Measurements from ENCODE around the gene CFAP141.

The CFAP141 gene

DNA sequence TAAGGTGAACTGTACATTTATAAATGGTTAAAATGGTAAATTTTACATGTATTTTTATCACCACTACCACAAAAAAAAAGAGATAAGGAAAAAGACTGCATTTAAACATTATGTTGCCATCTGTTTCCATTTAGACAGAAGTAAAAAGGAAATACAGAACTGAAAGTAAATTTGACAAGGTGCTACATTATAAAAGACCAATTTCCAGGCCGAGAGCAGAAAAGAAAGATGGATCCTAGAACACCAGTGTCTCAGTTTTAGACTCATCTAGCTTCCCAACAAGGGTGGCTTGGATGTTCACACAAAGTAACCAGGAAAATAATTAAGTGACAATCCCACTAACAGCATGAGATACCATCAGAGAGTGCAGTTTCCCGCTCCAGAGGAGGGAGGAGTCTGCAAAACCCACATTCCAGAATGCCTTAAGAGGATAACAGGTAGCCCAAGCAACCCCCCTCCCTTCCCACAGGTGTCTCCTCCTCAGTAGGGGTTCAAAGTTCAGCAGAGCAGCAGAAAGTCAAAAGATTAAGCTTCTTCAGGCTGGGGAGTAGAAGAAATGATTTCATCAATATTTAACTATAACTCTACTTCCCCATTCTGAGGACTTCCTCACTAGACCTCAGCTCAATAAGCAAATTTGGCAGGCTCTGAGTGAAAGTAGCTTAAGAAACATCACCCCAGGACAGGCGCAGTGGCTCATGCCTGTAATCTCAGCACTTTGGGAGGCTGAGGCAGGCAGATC, 26.0 kb downstream of the CFAP141 start:
- Histone ChIP-seq H3K4me1 (ENCODE audit: insufficient read depth, low read length, poor library complexity, severe bottlenecking) (peaks cover 56% of the 10 kb centered on the region), H3K9me3 (ENCODE audit: insufficient read depth, low read depth, low read length) (no peaks in the 10 kb centered on the region), H2AFZ (ENCODE audit: low read length) (no peak overlapping the region), H4K20me1 (ENCODE audit: insufficient read depth, low read length, poor library complexity, severe bottlenecking) (peaks cover 68% of the 10 kb centered on the region), H3K4me3 (ENCODE audit: low read length, poor library complexity, severe bottlenecking) (peak overlapping the region; percentile 97), H3K79me2 (ENCODE audit: insufficient read depth, low read length) (peaks cover 74% of the 10 kb centered on the region), H3K4me2 (ENCODE audit: low read depth, low read length, poor library complexity, severe bottlenecking) (peak overlapping the region; percentile 88), H3K9ac (ENCODE audit: low read depth, low read length, poor library complexity, severe bottlenecking) (peak overlapping the region; percentile 96), H3F3A (ENCODE audit: low read depth) (peaks cover 21% of the 10 kb centered on the region), H3K27me3 (ENCODE audit: insufficient read depth, low read length, poor library complexity, severe bottlenecking) (no peaks in the 10 kb centered on the region), H3K36me3 (ENCODE audit: insufficient read depth, low read length) (peaks cover 10% of the 10 kb centered on the region), H3K9me2 (replicated peaks; ENCODE audit: low read depth, low read length) (no peaks in the 10 kb centered on the region)
- TF ChIP-seq EZH2phosphoT487 (IDR thresholded peaks at IDR 0.05; ENCODE audit: borderline replicate concordance) (no peak), CTCF (conservative IDR thresholded peaks at IDR 0.05; ENCODE audit: low read length) (no peak)

DNA sequence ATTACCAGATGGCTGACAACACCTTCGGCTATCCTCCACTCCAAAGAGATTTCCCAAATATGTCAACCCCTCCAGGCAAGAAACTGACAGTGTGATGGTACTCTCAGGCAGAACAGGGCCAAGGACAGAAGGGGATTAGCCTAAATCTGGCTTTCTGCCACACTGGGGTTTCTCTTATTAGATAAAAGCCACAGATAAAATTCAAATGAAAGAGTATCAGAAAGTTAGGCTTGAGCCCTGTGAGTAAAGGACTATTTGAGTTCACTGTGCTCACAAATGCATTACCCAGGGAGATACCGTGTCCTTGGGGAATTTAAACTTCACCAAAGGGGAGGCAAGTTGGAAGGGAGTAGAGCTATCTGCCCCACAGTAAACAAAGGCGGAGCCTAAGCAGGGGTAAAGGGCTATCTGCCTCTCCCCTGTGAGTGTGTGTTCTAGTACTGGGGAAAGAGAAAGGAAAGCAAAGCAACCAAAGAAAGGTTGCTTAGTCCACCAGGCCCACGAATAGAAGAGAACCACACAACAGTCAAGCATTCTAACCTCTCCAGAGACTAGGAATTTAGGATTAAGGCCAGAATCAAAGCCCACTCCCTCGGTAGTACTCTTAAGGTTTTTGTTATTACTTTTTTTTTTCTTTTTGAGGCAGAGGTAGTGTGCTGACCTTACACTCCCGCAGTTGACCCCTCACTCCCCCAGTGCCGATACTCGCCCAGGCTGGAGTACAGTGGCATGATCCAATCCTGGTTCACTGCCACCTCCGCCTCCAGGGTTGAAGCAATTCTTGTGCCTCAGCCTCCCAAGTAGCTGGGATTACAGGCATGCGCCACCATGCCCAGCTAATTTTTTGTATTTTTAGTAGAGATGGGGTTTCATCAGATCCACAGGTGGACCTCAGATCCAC, 27.0 kb downstream of the CFAP141 start:
- Histone ChIP-seq H3K4me1 (ENCODE audit: insufficient read depth, low read length, poor library complexity, severe bottlenecking) (peaks cover 56% of the 10 kb centered on the region), H3K36me3 (ENCODE audit: insufficient read depth, low read length) (peaks cover 18% of the 10 kb centered on the region), H3K9me3 (ENCODE audit: insufficient read depth, low read depth, low read length) (no peaks in the 10 kb centered on the region), H4K20me1 (ENCODE audit: insufficient read depth, low read length, poor library complexity, severe bottlenecking) (peaks cover 75% of the 10 kb centered on the region), H3K4me2 (ENCODE audit: low read depth, low read length, poor library complexity, severe bottlenecking) (peak overlapping the region; percentile 88), H3F3A (ENCODE audit: low read depth) (peaks cover 21% of the 10 kb centered on the region), H3K4me3 (ENCODE audit: low read length, poor library complexity, severe bottlenecking) (peak overlapping the region; percentile 97), H3K9me2 (replicated peaks; ENCODE audit: low read depth, low read length) (no peaks in the 10 kb centered on the region), H3K27me3 (ENCODE audit: insufficient read depth, low read length, poor library complexity, severe bottlenecking) (no peaks in the 10 kb centered on the region), H3K79me2 (ENCODE audit: insufficient read depth, low read length) (peaks cover 83% of the 10 kb centered on the region), H2AFZ (ENCODE audit: low read length) (no peak overlapping the region), H3K9ac (ENCODE audit: low read depth, low read length, poor library complexity, severe bottlenecking) (peak overlapping the region; percentile 96)
- no peak for TF ChIP-seq EZH2phosphoT487 (IDR thresholded peaks at IDR 0.05; ENCODE audit: borderline replicate concordance)
- TF ChIP-seq CTCF (conservative IDR thresholded peaks at IDR 0.05; ENCODE audit: low read length), result no peak

DNA sequence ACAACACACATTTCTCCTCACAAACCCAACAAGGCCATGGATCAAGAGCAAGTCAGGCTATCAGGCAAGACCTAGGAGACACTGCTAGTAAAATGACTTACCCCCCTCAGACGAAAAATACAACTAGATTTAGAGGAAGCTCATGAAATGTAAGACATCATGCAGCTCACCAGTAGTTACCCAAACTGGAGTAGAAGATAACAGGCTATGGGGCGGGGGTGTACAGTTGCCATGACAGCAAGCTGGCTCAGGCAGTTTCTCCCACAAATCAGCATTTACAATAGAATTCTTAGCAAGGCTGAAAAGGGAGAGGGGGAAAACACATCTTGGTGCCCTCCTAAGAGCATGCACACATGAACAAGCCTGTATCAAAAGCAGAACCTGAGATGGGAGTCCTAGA, 28.1 kb downstream of the CFAP141 start:
- Histone ChIP-seq H3K9ac (ENCODE audit: low read depth, low read length, poor library complexity, severe bottlenecking) (peak overlapping the region; percentile 96), H3K9me3 (ENCODE audit: insufficient read depth, low read depth, low read length) (no peaks in the 10 kb centered on the region), H2AFZ (ENCODE audit: low read length) (no peak overlapping the region), H3F3A (ENCODE audit: low read depth) (peaks cover 21% of the 10 kb centered on the region), H3K27me3 (ENCODE audit: insufficient read depth, low read length, poor library complexity, severe bottlenecking) (no peaks in the 10 kb centered on the region), H3K79me2 (ENCODE audit: insufficient read depth, low read length) (peaks cover 91% of the 10 kb centered on the region), H3K4me2 (ENCODE audit: low read depth, low read length, poor library complexity, severe bottlenecking) (peak overlapping the region; percentile 88), H3K9me2 (replicated peaks; ENCODE audit: low read depth, low read length) (no peaks in the 10 kb centered on the region), H3K36me3 (ENCODE audit: insufficient read depth, low read length) (peaks cover 26% of the 10 kb centered on the region), H4K20me1 (ENCODE audit: insufficient read depth, low read length, poor library complexity, severe bottlenecking) (peaks cover 83% of the 10 kb centered on the region), H3K4me3 (ENCODE audit: low read length, poor library complexity, severe bottlenecking) (peak overlapping the region; percentile 97), H3K4me1 (ENCODE audit: insufficient read depth, low read length, poor library complexity, severe bottlenecking) (peaks cover 56% of the 10 kb centered on the region)
- TF ChIP-seq CTCF (conservative IDR thresholded peaks at IDR 0.05; ENCODE audit: low read length) (no peak), EZH2phosphoT487 (IDR thresholded peaks at IDR 0.05; ENCODE audit: borderline replicate concordance) (no peak)

Measured in Loucy (cell line).